RWPE2 (cell line): Measurements from ENCODE around the gene TRPM5.

ENCODE experiments used
- ATAC-seq: fragments of 200-7000 bp; cut with Tn5 transposase; 3 replicates; pipeline ENCODE4 v1.9.1; 2021; ENCODE audit warnings: low read depth
- DNase-seq: peaks from one replicate; pipeline ENCODE4 v3.0.0-alpha.2; 2020; ENCODE audit warnings: low spot score
- H3K27ac ChIP-seq: fragments of 450-650 bp; 2 replicates; pipeline ENCODE4 v1.5.1; 2017; ENCODE audit warnings: mild to moderate bottlenecking; ENCODE audit not compliant: poor library complexity, severe bottlenecking
- H3K27me3 ChIP-seq: fragments of 250-450 bp; sonication (Bioruptor Pico); 2 replicates; pipeline ENCODE4 v1.5.1; 2021; ENCODE audit warnings: mild to moderate bottlenecking, moderate library complexity; ENCODE audit not compliant: insufficient read depth, poor library complexity, severe bottlenecking
- H3K36me3 ChIP-seq: fragments of 250-450 bp; sonication (Bioruptor Pico); 2 replicates; pipeline ENCODE4 v1.5.1; 2020; ENCODE audit warnings: low read depth, mild to moderate bottlenecking, moderate library complexity
- H3K4me1 ChIP-seq: fragments of 250-450 bp; sonication (Bioruptor Pico); 2 replicates; pipeline ENCODE4 v1.5.1; 2021; ENCODE audit warnings: mild to moderate bottlenecking, moderate library complexity; ENCODE audit not compliant: insufficient read depth, poor library complexity, severe bottlenecking
- H3K4me3 ChIP-seq: fragments of 250-450 bp; sonication (Bioruptor Pico); 2 replicates; pipeline ENCODE4 v1.5.1; 2021; ENCODE audit warnings: mild to moderate bottlenecking, moderate library complexity; ENCODE audit not compliant: severe bottlenecking
- H3K9me3 ChIP-seq: fragments of 250-450 bp; sonication (Bioruptor Pico); 2 replicates; pipeline ENCODE4 v1.5.1; 2021; ENCODE audit warnings: mild to moderate bottlenecking, moderate library complexity; ENCODE audit not compliant: severe bottlenecking
- CTCF ChIP-seq: fragments of 450-650 bp; IDR thresholded peaks from one replicate; pipeline ENCODE4 v1.5.1; 2017; ENCODE audit warnings: mild to moderate bottlenecking, moderate library complexity; ENCODE audit not compliant: poor library complexity, severe bottlenecking

The TRPM5 gene

GRCh38 chr11:2424811-2425495 lies 19.4 kb downstream of the TRPM5 start:
- no peak for ATAC-seq
- no peaks in the 10 kb centered on the region for H3K27me3 ChIP-seq
- no peak for TF ChIP-seq CTCF
- no peaks in the 10 kb centered on the region for H3K9me3 ChIP-seq
- H3K36me3 ChIP-seq: no peaks in the 10 kb centered on the region
- no peaks in the 10 kb centered on the region for H3K4me1 ChIP-seq
- DNase-seq: no peak
- H3K4me3 ChIP-seq: no peak overlapping the region
- no peak overlapping the region for H3K27ac ChIP-seq

- ATAC-seq (no peak), DNase-seq (no peak)
- Histone ChIP-seq H3K27me3 (no peaks in the 10 kb centered on the region), H3K36me3 (no peaks in the 10 kb centered on the region), H3K27ac (no peak overlapping the region), H3K4me1 (no peaks in the 10 kb centered on the region), H3K4me3 (no peak overlapping the region), H3K9me3 (no peaks in the 10 kb centered on the region)
- no peak for TF ChIP-seq CTCF
Observed at GRCh38 chr11:2423157-2424025, 20.9 kb downstream of the TRPM5 start.

DNA sequence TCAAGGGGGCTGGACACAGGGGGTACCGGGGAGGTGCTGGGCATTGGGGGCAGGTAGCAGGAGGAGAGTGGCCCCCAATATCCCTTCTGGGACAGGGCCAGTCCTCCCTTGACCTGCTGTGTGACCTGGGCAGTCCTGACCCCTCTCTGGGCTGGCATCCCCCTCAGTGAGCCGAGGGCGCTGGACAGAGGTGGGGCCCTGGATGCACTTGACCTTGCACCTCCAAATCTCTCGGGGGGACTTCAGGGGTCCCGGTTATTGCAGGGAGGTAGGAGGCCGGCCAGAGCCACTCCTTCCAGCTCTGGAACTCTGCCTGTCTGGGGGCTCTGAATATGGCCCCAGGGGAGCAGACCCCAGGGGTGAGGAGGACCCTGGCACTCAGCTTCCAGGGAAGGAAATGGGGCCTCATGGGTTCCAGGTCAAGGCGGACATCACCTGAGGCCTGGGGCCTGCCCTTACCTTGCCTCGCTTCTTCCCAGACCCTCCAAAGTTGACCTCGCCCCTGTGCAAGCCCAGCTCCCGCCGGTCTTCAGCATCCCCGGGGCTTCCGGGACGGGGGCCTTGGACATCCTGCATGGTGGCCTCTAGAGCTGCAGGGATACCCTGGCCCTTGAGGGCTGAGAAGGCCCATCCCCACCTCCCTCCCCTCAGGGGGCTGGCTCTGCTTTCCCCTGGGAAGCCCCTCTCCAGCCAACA lies 21.7 kb downstream of the TRPM5 start:
- H3K36me3 ChIP-seq: no peaks in the 10 kb centered on the region
- H3K4me1 ChIP-seq: no peaks in the 10 kb centered on the region
- H3K27me3 ChIP-seq: no peaks in the 10 kb centered on the region
- no peak overlapping the region for H3K4me3 ChIP-seq
- TF ChIP-seq CTCF: no peak
- ATAC-seq: no peak
- H3K9me3 ChIP-seq: no peaks in the 10 kb centered on the region
- no peak for DNase-seq
- H3K27ac ChIP-seq: no peak overlapping the region

DNA sequence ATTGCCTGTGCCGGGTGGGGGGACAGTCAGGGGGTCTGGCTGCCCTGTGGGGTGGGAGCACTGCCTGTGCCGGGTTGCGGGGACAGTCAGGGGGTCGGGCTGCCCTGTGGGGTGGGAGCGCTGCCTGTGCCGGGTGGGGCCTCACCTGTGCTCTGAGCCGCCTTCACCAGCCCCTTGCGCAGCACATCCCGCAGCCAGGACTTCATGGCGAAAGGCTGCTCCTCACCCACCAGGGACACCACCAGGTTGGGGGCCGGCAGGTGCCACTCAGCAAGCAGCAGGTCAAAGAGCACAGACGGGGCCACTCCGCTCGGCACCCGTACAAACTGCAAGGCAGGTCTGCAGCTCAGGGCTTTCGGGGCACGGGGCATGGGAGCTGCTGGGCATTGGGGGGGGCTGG lies 22.3 kb downstream of the TRPM5 start:
- TF ChIP-seq CTCF: no peak
- DNase-seq: no peak
- H3K27ac ChIP-seq: no peak overlapping the region
- no peaks in the 10 kb centered on the region for H3K4me1 ChIP-seq
- H3K36me3 ChIP-seq: no peaks in the 10 kb centered on the region
- no peaks in the 10 kb centered on the region for H3K9me3 ChIP-seq
- no peaks in the 10 kb centered on the region for H3K27me3 ChIP-seq
- no peak overlapping the region for H3K4me3 ChIP-seq
- ATAC-seq: no peak
